HG03565 (cell line): ENCODE measurements around the gene PACSIN2.
"Not testable (repeated sequence)": the region's sequence is repeated elsewhere in the genome, so short reads cannot be mapped to it uniquely, and the experiment has no call there.

Experiments
- ATAC-seq: cut with Tn5 transposase; IDR thresholded peaks from one replicate; pipeline ENCODE4 v1.9.1; 2021; ENCODE audit warnings: mild to moderate bottlenecking, moderate library complexity; ENCODE audit not compliant: unreplicated experiment

The PACSIN2 gene

DNA sequence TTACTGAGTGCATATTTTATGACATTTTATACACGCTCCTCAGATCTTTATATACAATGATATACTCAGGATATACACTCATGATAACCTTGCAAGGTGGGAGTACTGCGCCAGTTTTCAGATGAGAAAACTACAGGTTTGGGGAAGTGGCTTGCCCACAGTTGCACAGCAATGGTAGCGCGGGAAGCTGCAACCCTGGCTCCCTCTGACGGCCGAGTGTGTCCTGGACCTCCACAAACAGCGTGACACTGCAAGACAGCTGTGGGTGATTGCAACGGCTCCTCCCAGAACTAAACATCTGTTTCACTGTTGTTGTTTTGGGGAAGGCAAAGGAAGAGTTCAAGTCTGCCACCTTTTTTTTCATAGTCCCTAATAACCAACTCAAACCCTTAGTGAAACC, 47.0 kb downstream of the PACSIN2 start:
- no peak for ATAC-seq

DNA sequence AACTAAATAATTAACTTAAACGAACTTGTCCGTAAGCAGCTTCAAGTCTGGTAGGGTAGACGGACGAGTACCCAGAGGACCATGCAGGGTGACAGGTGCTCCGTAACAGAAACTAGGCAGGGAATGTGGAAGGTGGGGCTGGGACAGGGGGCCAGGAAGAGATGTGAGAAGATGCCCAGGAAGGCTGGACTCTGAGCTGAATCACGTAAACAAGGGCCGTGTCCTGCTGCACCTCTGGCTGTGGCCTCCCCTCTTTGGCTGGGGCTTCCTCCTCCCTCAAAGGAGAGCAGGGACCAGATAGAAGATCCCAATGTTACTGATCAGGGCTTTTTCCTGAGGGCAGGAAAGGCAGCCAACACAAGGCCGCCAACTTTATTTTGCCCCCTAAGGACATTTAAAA, 47.9 kb downstream of the PACSIN2 start:
- no peak for ATAC-seq

DNA sequence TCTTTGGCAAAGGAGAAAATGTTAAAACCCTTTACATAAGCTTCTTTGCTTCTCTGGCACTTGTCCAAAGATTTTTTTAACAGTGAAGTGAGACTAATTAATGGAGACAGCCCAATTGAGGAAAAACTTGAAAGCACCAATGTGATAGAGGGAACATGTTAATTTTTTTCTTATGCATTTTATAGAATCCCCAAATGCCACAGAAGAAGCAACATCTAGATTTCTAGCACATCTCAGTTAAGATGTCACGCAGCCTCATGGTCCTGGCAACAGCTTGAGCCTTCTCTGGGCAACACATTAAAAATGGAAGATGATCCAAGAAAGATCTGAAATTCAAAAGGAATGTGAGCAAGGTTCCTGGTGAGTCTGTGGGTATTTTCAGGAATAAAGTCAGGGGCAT, 48.5 kb downstream of the PACSIN2 start:
- no peak for ATAC-seq

DNA sequence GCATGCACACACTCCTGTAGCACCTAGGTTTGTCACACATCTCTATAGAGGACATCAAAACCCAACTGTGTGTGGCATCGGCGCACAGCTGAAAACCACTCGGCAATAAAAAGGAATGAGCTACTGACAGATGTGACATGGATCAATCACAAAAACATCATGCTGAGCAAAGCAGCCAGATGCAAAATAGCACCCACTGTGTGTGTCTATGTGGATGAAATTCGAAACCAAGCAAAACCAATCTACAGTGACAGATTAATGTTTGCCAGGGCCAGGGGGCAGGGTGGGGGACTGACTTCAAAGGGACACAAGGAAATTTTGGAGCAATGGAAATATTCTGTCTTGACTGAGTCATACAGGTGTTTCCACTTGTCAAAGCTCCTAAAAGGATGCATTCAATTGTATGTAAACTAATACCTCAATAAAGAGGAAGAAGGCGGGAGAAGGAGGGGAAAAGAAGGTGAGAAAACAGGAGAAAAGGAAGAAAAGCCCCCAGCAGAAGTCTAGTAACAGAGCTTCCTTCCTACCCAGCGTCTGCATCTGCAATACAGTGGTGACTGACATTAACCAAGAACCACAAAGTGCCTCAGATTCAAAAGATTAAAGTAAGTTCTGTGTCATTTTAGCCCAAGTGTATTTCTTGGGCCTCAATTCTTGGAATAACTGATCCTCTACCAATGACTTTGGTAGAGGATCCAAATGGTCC, 49.8 kb downstream of the PACSIN2 start:
- ATAC-seq: no peak

DNA sequence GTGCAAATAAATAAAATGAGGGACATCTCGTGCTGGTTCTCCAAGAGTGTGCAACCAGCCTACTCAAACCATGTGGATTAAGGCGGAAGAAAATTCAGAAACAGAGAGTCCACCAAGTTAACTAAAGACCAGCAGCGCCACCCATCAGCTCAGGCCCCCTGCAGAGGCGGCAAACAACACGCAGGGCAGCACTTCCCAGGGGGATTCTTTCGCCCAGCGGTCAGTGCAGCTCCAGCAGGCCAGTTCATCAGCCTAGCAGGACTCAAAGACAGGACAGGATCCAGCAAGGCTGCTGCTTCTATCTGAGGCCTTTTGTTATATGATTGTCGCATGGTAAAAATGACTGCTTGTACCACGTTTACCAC, 51.7 kb downstream of the PACSIN2 start:
- ATAC-seq: no peak

DNA sequence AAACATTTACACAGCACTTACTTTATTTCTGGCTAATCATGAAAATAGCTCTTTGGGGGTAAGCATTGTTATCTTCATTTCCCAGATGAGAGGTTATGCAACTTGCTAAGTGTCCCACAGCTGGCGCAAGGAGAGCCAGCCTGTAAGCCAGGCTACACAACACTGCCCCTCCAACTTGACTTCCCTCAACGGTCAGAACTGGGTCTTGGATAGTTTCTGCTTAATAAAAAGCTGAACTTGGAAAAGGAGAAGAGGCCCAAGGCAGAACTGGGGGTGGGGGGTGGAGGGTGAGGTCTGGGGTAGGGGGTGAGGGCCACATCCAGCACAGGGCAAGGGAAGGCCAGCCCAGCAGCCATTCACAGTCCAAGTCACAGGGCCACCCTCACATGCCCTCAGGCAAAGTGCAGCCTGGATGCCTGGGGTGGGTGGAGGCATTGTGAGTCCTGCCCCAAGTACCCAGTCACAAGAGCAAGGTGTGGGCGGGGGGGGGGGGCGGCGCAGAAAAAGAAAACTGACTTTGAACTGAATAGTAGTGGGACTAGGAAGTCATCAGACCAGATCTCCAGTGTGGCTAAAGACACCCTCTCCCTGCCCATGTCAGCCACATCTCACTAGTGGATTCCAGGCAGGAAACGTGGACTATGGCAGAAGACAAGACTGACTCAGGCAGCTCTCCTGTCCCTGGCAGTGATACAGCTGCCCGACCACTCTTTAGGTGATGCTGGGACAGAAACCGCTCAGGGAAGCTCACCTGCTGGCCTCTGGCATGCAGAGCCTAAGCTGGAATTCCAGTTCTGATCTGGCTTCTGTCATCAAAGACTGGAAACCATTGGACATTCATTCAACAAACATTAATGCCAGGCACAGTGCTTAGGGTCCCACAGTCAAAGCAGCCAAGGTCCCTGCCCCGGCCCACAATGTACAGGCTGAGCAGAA, 52.4 kb downstream of the PACSIN2 start:
- ATAC-seq: no peak

DNA sequence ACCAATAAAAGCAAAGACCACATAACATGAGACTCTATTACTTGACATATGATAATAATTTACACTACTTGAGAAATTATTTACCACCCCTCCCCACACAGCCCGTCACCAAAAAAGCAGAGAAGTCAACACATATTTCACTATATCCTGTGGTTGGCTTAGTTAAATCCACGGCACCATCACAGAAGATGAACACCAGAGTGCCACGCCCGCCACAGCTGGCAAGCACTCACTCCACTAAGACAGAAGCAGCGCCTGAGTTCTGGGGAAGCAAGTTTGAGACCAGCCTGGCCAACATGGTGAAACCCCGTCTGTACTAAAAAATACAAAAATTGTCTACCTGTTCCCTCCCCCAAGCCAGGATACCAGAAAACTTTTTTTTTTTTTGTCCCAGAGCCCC, 53.1 kb downstream of the PACSIN2 start:
- ATAC-seq: no peak

DNA sequence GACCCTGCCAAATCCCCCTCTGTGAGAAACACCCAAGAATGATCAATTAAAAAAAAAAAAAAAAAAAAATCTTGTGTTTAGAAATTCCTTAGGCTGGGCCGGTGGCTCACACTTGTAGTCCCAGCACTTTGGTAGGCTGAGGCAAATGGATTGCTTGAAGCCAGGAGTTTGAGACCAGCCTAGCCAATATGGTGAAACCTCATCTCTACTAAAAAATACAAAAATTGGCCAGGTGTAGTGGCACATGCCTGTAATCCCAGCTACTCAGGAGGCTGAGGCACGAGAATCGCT, 53.6 kb downstream of the PACSIN2 start:
- not testable (repeated sequence) for ATAC-seq

DNA sequence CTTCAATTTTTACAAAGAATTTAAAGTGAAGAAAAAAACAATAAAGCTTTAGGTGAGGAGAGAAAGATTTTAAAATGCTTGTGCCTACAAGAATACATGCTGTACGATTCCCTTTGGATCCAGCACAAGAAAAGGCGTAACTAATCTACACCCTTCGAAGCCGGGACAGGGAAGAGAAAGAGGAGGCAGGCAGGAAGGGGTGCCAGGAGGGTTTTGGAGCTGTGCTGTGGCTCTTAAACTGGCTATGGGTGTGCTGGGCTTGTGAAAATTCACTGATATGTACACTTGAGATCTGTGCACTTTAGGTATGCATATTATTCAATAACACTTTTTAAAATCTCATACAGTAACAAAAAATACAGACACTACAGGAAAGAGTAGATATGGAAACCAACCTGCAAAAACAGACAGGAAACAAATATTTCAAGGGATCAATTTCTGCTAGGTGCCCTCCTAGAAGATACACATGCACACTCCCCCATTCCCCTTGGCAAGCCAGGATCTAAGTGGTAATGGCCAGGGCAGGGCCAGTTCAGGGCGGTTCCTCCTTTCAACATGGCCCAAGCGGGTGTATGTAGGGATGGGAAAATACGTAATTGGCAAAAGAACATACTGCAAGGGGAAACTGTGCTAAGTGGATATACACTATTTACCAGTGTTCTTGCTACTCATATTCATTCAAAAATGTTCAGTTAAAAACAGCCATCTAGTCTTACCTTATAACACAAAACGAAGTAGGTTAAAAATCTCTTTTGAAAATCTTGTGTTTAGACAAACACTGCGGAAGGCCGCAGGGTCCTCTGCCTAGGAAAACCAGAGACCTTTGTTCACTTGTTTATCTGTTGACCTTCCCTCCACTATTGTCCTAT, 54.2 kb downstream of the PACSIN2 start:
- no peak for ATAC-seq

DNA sequence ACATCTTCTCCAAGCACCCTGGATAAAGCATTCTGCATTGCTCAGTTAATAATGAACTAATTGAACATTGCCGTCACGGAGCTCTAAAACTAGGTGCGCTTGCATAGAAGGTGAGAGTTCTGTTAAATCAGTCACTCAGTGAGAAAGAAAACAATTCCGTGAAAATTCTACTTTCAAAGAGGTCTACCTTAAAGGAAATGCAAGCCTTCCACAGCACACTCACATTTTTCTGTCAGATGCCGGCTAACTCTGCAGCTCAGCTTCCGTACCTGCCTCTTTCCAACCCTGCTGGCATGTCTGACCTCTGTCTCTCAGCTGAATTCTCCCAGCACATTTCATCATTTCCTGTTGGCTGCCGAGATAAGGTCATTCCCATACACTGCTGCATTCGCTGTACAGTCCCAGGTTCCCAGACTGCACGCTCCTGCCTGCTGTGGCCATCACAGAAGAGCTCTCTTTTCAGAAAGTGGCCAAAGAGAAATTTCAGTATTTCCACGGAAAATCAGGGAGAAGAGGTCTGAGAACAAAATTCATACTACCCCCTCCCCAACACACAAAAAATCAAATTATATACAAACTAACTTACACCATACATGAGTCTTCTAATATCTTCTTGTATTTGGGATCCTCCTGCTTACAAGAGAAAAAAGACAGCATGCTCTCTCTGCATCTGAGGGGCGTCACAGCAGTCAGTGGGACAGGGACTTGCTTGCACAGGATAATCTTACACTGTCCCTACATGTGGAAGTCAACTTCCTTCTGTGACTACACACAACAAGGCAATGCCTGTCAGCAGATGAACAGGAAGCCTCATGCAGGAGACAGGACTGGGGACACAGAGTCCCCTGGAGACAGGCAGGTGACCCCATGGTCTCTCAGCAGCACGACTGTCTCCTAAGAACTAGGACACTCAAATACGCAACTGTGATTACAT, 55.1 kb downstream of the PACSIN2 start:
- ATAC-seq: no peak

DNA sequence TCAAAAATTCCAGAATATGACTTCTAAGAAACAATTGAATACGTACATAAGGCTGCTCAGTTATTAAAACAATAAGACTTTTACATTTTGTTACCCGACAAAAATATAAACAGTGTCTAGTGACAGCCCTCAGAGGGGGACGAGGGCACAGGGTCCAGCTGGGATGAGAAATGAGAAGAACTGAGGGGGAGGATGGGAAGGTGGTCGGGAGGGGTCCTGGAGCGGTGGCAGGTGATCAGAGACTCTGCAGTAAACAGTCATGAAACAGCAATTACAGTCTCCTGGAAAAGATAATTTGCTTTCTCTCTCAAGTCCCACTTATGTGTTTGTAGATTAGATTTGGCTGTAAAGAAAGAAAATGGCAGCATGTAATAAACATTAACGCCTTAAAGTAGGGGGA, 56.0 kb downstream of the PACSIN2 start:
- ATAC-seq: no peak

DNA sequence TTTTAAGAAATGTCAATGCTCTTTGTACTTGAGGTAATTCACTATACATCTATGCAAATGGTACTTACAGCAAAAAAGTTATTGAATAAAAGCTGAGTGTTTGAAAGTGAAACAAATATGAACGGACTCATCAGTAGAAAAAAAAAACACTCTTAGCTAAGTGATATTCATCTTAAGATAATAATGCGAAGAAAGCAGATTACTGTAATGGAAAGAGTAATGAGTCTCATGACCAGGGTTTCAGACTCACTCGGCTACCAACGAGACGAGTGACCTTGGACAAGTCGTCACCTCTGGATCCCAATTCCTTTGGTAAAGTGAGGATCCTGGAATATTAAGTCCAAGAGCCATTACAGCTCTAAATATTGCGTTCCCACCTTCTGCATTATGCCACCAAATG, 57.0 kb downstream of the PACSIN2 start:
- ATAC-seq: no peak

DNA sequence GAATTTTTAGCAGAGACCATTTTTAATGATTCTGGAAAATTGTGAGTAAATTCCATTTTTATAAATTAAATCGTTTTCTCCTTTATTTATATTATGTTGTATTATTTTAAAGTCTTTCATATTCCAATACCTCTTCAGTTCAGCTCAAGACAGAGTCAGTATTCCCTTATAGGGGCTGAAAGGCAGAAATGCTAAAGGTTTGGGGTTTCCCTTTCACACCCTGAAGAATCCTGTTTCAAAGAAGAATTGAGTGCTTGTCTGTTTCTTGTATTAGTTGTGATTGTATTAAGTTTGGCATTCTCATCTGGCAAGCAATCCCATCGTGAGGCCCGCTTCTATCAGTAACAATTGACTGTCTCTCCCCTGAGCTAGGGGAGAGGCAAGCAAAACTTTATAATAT, 57.4 kb downstream of the PACSIN2 start:
- no peak for ATAC-seq

DNA sequence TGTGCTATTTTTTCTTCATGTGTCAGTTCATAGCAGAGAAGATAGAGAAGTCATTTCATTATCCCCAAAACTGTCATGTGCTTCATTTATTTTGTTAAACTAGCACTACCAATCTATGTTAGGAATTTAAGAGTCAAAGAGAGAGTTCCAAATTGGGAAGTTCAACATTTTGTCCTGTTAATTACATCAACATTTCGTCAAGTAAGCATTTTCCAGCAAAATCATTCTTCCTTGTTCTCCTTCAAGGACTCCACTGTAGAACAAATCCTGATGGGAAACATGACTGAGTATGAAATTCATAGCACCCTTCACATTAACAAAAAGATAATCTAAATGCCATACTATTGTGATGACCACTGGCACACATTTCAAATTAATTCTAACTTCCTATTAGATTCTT, 59.1 kb downstream of the PACSIN2 start:
- ATAC-seq: no peak

DNA sequence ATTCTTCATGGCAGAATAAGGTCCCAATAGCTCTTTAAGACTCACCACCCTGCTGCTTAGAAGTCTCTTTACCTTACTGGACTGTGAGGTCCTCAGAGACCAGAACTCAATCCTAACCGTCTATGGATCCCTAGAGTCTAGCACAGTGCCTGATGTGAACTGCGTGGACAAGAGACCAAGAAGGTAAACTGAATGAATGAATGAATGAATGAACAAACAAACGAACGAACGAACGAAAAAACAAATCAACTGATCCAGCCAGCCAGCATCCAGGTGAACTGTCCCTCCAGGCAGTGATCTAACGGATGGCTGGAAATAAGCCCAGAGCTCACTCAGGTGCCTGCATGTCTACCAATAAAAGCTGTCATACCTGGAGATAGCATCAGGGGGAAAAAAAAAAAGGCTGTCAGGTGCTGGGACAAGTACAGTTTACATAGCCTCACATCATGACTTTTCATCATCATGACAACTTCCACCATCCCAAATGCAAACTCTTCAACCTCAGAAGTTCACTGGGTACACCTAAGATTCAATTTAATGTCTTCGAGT, 59.8 kb downstream of the PACSIN2 start:
- ATAC-seq: no peak

DNA sequence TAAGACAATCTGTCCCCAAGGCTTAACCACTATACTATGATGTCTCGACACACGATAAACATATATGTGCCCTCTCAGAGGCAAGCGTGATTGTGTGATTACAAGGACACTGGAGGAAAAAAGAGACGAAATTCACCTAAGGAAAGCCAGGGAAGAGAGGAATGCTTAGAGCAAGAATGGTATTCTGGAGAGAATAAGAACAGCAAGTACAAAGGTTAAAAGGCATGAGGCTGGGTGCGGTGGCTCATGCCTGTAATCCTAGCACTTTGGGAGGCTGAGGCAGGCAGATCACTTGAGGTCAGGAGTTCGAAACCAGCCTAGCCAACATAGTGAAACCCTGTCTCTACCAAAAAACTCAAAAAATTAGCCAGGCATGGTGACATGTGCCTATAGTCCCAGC, 61.2 kb downstream of the PACSIN2 start:
- ATAC-seq: not testable (repeated sequence)

DNA sequence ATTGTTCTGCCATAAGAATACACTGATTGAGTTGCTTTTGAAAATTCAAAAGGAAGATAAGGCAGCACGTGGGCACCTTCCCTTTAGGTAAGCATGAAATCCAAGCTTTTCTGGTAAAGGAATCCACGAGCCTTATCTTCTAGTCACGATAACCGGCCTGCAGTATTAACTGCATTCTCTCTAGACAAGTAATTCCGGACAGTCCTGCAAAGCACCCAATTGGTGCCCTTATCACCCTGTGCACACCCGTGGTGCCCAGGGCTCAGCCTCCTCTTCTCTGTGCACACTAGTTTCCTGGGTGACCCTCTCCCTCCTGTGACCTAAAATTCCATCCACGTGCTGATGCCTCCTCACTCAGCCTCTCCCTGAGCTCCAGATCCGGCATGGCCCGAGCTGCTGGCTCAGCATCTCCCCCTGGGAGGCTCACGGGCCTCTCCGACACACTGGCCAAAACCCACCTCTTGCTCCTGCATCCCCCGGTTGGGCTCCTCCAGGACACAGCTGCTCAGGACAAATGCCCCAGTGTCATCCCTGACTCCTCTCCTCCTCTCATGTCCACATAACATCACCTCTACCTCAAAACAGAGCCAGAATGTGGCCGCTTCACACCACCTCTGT, 63.7 kb downstream of the PACSIN2 start:
- ATAC-seq: no peak

DNA sequence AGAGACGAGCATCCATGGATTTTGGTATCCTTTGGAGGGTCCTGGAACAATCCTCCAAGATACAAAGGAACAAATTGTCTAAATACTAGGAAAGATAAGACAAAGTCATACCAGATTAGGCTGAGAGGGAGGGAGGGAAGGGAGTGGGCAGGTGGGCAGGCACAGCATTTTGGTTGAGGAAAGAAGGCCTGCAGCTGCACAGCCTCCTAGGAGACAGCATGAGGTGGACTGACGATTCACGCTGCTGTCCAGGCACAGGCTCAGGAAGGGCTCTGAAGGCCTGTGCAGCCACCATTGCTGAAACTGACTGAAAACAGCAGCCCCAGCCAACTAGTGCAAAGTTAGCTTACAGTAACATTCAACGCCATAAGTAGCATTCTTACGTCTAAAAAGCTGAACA, 64.7 kb downstream of the PACSIN2 start:
- no peak for ATAC-seq

DNA sequence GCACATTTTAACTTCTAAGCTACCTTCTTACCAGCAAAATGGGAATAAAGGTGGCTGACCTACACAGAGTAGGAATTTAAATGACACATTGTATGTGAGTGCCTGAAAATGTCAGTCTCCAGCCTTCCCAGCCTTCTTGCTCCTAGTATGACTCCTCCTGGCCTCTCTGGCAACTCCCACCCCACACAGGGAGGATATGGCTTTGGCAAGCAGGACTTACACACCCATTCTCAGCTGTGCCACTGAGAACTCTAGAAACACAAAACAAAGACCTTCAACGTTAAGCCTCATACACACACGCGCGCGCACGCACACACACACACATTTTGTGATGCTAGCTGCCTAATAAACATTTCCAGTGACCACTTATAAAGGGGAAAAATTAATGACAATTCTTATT, 65.8 kb downstream of the PACSIN2 start:
- no peak for ATAC-seq

DNA sequence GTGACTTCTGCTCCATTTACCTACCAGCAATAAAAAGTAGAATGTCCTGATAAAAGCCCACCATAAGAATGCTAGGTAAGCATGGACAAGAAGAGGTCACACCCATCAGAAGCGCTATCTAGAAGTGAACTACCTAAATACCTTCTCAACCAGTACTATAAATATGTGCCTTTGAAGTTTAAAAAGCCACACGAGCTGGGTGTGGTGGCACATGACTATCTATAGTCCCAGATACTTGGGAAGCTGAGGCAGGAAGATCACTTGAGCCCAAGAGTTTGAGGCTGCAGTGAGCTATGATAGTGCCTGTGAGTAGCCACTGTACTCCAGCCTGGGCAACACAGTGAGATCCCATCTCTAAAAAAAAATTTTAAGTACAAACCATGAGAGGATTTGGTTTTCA, 66.7 kb downstream of the PACSIN2 start:
- ATAC-seq: no peak
